Lower lobe of right lung (tissue), 2 donors: ENCODE results near the gene RGS10. TPM values are rescaled to one million over a fixed set of nuclear protein-coding genes. Genes with fewer than 3 reads are reported as not detected.

Experiments used
- ATAC-seq, 2 donors: fragments of 200-7000 bp; cut with Tn5 transposase; one replicate each; pipeline ENCODE4 v1.9.1; 2020 to 2022; ENCODE audit warnings: mild to moderate bottlenecking in 2 of 2, moderate library complexity in 2 of 2
- DNase-seq: peaks from one replicate; pipeline ENCODE4 v3.0.0-alpha.2; 2020
- H3K27ac ChIP-seq: fragments of 200-600 bp; one replicate; pipeline ENCODE4 v1.8.0; 2022
- H3K27me3 ChIP-seq: fragments of 200-600 bp; one replicate; pipeline ENCODE4 v1.8.0; 2022; ENCODE audit warnings: low read depth
- H3K36me3 ChIP-seq: fragments of 200-600 bp; one replicate; pipeline ENCODE4 v1.8.0; 2022; ENCODE audit warnings: mild to moderate bottlenecking
- H3K4me1 ChIP-seq: fragments of 200-600 bp; one replicate; pipeline ENCODE4 v1.8.0; 2022
- H3K4me3 ChIP-seq: fragments of 200-600 bp; one replicate; pipeline ENCODE4 v1.8.0; 2022; ENCODE audit warnings: mild to moderate bottlenecking
- H3K9me3 ChIP-seq: fragments of 200-600 bp; one replicate; pipeline ENCODE4 v1.8.0; 2022
- intact Hi-C: fragments of 100-400 bp; cut with DNase I; formaldehyde crosslinking; loops from one replicate; pipeline ENCODE4 v1.11.0; 2022
- total RNA-seq: library from RNA; stranded (reverse); fragmentation: NEBNext Ultra II Directional; extraction: Animal tissue kit (Norgen Biotek cat#: 25700); gene quantifications from one replicate; pipeline ENCODE4 v1.2.1, GENCODE V29; 2021
- TF ChIP-seq, protein P1 (sequence below): fragments of 200-600 bp; IDR thresholded peaks from one replicate; pipeline ENCODE4 v1.8.0; 2022; ENCODE audit warnings: antibody characterized with exemption, mild to moderate bottlenecking
- donor health status: DM: no; HTN: yes; CAD: no; lungs with severe emphysema.

Gene RGS10
- total RNA-seq, 1 donor from 2014 or later = 47.3 TPM

DNA sequence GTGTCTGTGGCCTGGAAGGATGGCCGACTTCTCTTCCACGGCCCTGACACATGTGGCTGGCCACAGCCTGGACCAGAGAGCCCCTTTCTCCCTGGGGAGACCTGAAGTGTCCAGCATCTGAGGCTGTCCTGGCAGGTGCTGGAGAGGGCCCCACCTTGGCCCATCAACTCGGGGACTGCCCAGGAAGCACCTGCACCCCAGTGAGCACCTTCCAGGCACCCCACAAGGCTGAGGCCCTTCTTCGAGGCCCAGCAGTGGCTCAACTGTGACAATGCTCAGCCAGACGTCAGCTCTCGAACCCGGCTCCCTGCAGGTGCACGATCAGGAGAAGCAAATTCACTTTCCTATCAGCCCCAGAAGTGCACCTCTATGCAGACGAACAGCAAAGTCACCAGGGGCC, 24.3 kb downstream of the RGS10 start:
- no peak for ATAC-seq
- intact Hi-C loops = no loop called here
- Histone ChIP-seq H3K4me1 (peaks cover 19% of the 10 kb centered on the region), H3K9me3 (no peaks in the 10 kb centered on the region), H3K27me3 (no peaks in the 10 kb centered on the region), H3K4me3 (no peak overlapping the region), H3K36me3 (peaks cover 14% of the 10 kb centered on the region), H3K27ac (peak overlapping the region; percentile 74)
- no peak for DNase-seq
- TF ChIP-seq, protein P1, sequence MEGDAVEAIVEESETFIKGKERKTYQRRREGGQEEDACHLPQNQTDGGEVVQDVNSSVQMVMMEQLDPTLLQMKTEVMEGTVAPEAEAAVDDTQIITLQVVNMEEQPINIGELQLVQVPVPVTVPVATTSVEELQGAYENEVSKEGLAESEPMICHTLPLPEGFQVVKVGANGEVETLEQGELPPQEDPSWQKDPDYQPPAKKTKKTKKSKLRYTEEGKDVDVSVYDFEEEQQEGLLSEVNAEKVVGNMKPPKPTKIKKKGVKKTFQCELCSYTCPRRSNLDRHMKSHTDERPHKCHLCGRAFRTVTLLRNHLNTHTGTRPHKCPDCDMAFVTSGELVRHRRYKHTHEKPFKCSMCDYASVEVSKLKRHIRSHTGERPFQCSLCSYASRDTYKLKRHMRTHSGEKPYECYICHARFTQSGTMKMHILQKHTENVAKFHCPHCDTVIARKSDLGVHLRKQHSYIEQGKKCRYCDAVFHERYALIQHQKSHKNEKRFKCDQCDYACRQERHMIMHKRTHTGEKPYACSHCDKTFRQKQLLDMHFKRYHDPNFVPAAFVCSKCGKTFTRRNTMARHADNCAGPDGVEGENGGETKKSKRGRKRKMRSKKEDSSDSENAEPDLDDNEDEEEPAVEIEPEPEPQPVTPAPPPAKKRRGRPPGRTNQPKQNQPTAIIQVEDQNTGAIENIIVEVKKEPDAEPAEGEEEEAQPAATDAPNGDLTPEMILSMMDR = no peak

DNA sequence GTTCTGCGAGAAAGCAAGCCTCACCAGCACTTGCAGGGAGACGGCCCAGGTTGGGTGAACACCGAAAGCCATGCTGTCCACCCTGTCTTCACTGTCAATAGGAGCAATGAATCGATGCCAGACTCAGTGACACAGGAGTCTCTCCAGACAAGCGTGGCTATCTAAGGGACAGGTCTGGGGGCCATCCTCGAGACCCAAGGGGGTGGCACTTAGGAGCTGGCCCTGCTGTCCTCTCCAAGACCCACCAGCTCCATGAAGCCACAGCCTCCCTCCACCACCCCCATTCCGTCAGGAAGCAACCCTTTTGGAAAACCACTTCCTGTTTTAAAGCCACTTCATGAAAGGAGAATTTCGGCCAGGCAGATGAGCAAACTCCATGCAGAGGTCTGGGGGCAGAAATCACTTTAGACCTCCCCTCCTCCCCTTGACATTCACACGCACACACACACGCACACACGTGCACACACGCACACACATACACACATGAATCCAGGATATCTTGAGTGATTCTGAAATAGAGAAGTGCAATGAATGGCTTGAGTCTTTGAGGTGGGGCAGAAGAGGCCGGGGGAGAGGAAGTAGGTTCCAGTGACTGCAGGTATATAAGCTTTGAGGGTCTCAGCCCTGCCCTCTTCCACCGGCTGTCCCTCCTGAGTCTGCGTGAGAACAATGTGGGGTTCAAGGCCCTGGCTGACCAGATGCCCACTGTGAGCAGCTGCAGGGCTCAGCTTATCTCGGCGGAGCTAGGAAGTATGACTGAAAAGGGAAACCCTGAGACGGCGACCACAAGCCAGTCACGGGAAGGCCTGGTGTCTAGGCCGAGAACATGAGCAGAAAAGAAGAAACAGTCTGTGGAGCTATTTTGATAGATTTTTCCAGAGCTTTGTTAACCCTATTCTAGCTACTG, 25.0 kb downstream of the RGS10 start:
- DNase-seq (peak; percentile 64), ATAC-seq (peak; percentile 59 to 72)
- intact Hi-C loops = no loop called here
- Histone ChIP-seq H3K9me3 (no peaks in the 10 kb centered on the region), H3K27ac (peak overlapping the region; percentile 74), H3K4me3 (no peak overlapping the region), H3K36me3 (peaks cover 20% of the 10 kb centered on the region), H3K4me1 (peaks cover 19% of the 10 kb centered on the region), H3K27me3 (no peaks in the 10 kb centered on the region)
- TF ChIP-seq, protein P1 = no peak

DNA sequence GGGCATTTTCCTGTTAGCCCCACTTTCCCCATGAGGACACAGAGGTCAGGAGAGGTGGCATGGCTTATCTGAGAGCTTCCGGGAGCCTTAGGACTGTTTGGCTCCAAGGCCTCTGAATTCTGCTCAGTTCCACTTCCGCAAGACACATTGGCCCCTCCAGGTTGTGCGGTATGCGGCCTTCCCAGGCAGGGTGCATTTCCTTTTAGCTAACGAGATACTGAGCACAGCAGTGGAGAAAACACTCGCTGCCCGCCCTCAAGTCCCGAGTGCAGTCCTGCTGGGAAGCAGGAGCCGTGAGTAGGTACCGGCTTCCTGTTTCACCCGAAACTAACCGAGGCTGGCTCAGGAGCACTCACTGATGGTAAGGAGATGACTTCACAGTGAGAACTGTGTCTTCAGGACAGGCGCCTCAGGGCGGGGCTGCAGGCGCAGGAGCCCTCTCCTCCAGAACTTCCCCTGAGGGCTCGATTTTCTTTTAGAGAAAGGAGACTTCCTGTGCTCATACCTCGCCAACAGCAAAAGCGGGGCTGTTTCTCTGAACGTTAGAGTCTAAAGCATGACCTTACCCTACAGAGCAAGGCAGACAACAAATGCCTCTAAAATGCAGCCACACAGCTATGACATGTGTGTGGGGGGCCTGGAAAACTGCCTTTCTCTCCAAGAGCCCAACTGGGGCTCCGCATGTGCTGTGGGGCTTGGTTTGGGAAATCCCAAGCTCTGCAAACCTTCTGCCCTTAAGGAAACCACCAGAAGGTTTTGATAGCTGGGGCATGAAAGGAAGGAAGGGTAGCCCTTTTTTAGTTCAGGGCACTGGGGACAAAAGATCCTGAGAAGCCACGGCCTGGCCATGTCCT, 25.9 kb downstream of the RGS10 start:
- ATAC-seq = peak; percentile 64 to 73
- intact Hi-C loops = no loop called here
- TF ChIP-seq, protein P1 = no peak
- H3K27ac ChIP-seq = peak overlapping the region; percentile 74
- H3K9me3 ChIP-seq = no peaks in the 10 kb centered on the region
- H3K4me1 ChIP-seq = peaks cover 19% of the 10 kb centered on the region
- peak overlapping the region; percentile 21 for H3K4me3 ChIP-seq
- H3K36me3 ChIP-seq = peaks cover 29% of the 10 kb centered on the region
- no peaks in the 10 kb centered on the region for H3K27me3 ChIP-seq
- DNase-seq = peak; percentile 64

DNA sequence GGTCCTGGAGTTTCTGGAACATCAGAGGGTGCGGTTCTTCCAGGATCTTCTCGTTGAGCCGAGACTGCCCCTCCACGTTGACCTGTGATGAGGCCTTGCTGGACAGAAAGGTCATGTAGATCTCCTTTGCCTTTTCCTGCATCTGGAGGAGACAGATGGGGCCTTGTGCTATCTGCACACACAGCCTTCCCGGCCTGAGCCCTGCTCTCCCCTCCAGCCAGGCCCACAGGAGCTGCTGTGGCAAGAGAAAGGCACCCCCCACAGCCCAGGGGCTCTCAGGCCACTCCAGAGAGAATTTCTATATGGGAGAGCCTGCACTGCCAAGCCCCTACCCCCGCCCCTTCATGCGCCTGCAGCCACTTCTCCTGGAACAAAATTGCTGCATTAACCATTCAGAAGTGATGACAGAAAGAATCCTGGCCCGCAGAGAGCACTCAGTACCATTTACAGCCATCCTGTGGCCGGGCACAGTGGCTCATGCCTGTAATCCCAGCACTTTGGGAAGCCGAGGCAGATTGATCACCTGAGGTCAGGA, 26.9 kb downstream of the RGS10 start:
- peak overlapping the region; percentile 74 for H3K27ac ChIP-seq

DNA sequence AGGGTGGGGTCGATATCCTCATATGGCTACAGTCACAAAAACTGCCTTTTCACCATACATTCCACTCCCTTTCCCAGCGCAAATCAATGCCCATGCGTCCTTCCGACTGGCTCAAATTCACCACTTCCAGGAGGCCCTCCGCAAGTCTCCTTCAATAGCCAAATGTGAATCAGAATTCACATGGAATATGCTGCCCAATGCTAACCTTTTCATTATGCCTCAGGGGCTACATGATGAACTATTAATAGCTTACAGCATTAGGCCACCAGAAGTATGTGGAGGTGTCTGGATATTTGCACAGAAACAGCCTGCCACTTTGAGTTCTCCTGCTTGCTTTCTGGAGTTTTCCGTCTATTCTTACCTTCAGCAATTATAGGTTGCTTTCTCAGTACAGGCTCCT, 27.7 kb downstream of the RGS10 start:
- H3K27ac ChIP-seq = no peak overlapping the region
- peaks cover 37% of the 10 kb centered on the region for H3K36me3 ChIP-seq
- no peak overlapping the region for H3K4me3 ChIP-seq
- DNase-seq (no peak), ATAC-seq (no peak)
- peaks cover 19% of the 10 kb centered on the region for H3K4me1 ChIP-seq
- H3K27me3 ChIP-seq = no peaks in the 10 kb centered on the region
- no peaks in the 10 kb centered on the region for H3K9me3 ChIP-seq
- TF ChIP-seq, protein P1 = no peak
- intact Hi-C loops = no loop called here

More for the DNA sequence above, 26.9 kb downstream of the RGS10 start:
- TF ChIP-seq, protein P1 = no peak
- ATAC-seq = no peak
- intact Hi-C loops = no loop called here
- peaks cover 37% of the 10 kb centered on the region for H3K36me3 ChIP-seq
- no peak overlapping the region for H3K4me3 ChIP-seq
- H3K9me3 ChIP-seq = no peaks in the 10 kb centered on the region
- H3K27me3 ChIP-seq = no peaks in the 10 kb centered on the region
- no peak for DNase-seq
- peaks cover 19% of the 10 kb centered on the region for H3K4me1 ChIP-seq
